Measurements from ENCODE around the gene DNAL1.

DNA sequence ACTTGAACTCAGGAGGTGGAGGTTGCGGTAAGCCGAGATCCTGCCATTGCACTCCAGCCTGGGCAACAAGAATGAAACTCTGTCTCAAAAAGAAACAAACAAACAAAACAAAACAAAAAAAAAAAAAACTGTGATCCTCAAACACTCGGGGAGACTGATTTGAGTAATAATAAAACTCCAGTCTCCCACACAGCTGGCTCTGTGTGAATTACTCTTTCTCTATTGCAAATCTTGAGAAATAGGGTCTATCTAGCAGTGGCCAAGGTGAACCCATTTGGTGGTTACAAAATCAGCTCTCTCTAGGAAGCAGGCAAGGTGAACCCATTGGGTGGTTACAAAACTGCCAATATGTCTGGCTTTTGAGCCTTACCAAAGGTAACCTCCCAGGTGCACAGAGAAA is 38.5 kb upstream of the DNAL1 start:
- TF ChIP-seq STAG1 (CRISPR knock-in tag; IDR thresholded peaks at IDR 0.05; ENCODE audit: borderline replicate concordance), result no peak
- TF ChIP-seq MED1 (CRISPR knock-in tag; IDR thresholded peaks at IDR 0.05; ENCODE audit: borderline replicate concordance), result no peak
- TF ChIP-seq, protein P1, sequence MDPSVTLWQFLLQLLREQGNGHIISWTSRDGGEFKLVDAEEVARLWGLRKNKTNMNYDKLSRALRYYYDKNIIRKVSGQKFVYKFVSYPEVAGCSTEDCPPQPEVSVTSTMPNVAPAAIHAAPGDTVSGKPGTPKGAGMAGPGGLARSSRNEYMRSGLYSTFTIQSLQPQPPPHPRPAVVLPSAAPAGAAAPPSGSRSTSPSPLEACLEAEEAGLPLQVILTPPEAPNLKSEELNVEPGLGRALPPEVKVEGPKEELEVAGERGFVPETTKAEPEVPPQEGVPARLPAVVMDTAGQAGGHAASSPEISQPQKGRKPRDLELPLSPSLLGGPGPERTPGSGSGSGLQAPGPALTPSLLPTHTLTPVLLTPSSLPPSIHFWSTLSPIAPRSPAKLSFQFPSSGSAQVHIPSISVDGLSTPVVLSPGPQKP (CRISPR knock-in tag; IDR thresholded peaks at IDR 0.05), result no peak
- TF ChIP-seq POLR2A (conservative IDR thresholded peaks at IDR 0.05), result no peak
- TF ChIP-seq, protein P2, sequence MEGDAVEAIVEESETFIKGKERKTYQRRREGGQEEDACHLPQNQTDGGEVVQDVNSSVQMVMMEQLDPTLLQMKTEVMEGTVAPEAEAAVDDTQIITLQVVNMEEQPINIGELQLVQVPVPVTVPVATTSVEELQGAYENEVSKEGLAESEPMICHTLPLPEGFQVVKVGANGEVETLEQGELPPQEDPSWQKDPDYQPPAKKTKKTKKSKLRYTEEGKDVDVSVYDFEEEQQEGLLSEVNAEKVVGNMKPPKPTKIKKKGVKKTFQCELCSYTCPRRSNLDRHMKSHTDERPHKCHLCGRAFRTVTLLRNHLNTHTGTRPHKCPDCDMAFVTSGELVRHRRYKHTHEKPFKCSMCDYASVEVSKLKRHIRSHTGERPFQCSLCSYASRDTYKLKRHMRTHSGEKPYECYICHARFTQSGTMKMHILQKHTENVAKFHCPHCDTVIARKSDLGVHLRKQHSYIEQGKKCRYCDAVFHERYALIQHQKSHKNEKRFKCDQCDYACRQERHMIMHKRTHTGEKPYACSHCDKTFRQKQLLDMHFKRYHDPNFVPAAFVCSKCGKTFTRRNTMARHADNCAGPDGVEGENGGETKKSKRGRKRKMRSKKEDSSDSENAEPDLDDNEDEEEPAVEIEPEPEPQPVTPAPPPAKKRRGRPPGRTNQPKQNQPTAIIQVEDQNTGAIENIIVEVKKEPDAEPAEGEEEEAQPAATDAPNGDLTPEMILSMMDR (IDR thresholded peaks at IDR 0.05 in 2 of 3, conservative IDR thresholded peaks at IDR 0.05 in 1 of 3; ENCODE audit: insufficient read depth in 2 of 3, low read depth in 1 of 3, low read length in 3 of 3), result no peak

Data from K562 (cell line).